ENCODE measurements around the gene C11orf52. TPM values are rescaled to one million over a fixed set of nuclear protein-coding genes. Genes with fewer than 3 reads are reported as not detected.

C11orf52 gene
- total and polyA plus RNA-seq, 11 donors, result 0.79 to 8.3 (median 2.1) TPM

DNA sequence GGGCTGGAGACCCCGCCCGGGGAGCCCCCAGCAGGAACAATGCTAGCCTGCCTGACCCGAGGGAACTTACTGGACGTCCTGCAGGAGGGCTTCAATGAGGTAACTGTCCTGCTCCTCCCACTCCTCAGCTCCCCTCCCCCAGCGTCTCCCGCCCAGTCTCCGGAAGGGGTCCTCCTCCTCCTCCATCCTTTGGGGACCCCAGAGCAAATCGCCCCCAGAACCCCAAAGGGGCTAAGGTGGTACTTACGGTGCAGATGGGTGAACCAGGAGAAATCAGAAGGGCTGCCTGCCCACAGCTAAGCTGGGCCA, 18.7 kb downstream of the C11orf52 start:
- WGBS, 4 donors, result 3 to 11% (median 7%) methylated on average over 8 to 9 of the region's 9 CpGs
- H3K9me3 ChIP-seq, result no peaks in the 10 kb centered on the region
- H3K36me3 ChIP-seq, result no peaks in the 10 kb centered on the region
- no peaks in the 10 kb centered on the region for H3K27me3 ChIP-seq
- peak overlapping the region; percentile 42 to 86 (median 73) for H3K27ac ChIP-seq
- H3K4me1 ChIP-seq, result peaks cover 0 to 61% (median 35%) of the 10 kb centered on the region in 12 donors
- no peak for TF ChIP-seq POLR2A (IDR thresholded peaks at IDR 0.05)
- TF ChIP-seq, protein P1, sequence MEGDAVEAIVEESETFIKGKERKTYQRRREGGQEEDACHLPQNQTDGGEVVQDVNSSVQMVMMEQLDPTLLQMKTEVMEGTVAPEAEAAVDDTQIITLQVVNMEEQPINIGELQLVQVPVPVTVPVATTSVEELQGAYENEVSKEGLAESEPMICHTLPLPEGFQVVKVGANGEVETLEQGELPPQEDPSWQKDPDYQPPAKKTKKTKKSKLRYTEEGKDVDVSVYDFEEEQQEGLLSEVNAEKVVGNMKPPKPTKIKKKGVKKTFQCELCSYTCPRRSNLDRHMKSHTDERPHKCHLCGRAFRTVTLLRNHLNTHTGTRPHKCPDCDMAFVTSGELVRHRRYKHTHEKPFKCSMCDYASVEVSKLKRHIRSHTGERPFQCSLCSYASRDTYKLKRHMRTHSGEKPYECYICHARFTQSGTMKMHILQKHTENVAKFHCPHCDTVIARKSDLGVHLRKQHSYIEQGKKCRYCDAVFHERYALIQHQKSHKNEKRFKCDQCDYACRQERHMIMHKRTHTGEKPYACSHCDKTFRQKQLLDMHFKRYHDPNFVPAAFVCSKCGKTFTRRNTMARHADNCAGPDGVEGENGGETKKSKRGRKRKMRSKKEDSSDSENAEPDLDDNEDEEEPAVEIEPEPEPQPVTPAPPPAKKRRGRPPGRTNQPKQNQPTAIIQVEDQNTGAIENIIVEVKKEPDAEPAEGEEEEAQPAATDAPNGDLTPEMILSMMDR (IDR thresholded peaks at IDR 0.05), result no peak
- H3K4me3 ChIP-seq, result peak overlapping the region; percentile 24 to 85 (median 72)
- intact Hi-C loops (cut with DNase I), result loop anchor here in 8 of 10 donors (5.0 to 10.0 kb wide), 4 partner anchors 40 to 347 kb away; partner anchors contain the start of genes NKAPD1 (in 1 of the 8), PIH1D2 (in 1 of the 8), SDHD (in 1 of the 8) and TIMM8B (in 1 of the 8)
- ATAC-seq (no peak), DNase-seq (no peak)

DNA sequence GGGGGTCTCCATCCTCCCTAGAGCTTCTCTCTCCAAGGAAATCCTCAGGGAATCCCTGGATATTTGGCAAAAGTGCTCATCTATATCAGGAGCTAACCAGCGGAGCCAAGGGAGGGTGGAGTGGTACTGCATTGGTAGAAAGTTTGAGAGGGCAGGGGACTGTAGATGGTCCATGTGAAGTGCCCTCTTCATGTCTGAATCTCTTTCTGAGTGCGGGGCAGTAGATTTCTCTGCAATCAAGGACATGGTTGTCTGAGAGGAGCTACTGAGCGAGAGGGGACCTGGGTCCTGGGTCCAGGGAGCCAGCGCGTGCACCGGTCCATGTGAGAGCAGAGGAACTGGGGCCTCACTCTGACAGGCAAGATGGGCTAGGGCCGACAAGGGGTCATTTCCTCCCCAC, 19.1 kb downstream of the C11orf52 start:
- H3K27me3 ChIP-seq, result no peaks in the 10 kb centered on the region
- peak overlapping the region in 11 of 12 donors; percentile 45 to 86 (median 75) for H3K27ac ChIP-seq
- 53 to 61% (median 56%) methylated on average over 7 of the region's 7 CpGs for WGBS, 4 donors
- peak overlapping the region in 11 of 12 donors; percentile 63 to 85 (median 73) for H3K4me3 ChIP-seq
- intact Hi-C loops (cut with DNase I), result loop anchor here in 9 of 10 donors (2.0 to 10.0 kb wide), 5 partner anchors 39 to 347 kb away; partner anchors contain the start of genes NKAPD1 (in 1 of the 9), PIH1D2 (in 1 of the 9), SDHD (in 1 of the 9) and TIMM8B (in 1 of the 9)
- H3K9me3 ChIP-seq, result no peaks in the 10 kb centered on the region
- H3K4me1 ChIP-seq, result peaks cover 0 to 65% (median 36%) of the 10 kb centered on the region in 12 donors
- DNase-seq (no peak), ATAC-seq (peak in 1 of 4 donors; percentile 6)
- TF ChIP-seq, protein P1 (IDR thresholded peaks at IDR 0.05), result no peak
- TF ChIP-seq POLR2A (IDR thresholded peaks at IDR 0.05), result no peak
- no peaks in the 10 kb centered on the region for H3K36me3 ChIP-seq

DNA sequence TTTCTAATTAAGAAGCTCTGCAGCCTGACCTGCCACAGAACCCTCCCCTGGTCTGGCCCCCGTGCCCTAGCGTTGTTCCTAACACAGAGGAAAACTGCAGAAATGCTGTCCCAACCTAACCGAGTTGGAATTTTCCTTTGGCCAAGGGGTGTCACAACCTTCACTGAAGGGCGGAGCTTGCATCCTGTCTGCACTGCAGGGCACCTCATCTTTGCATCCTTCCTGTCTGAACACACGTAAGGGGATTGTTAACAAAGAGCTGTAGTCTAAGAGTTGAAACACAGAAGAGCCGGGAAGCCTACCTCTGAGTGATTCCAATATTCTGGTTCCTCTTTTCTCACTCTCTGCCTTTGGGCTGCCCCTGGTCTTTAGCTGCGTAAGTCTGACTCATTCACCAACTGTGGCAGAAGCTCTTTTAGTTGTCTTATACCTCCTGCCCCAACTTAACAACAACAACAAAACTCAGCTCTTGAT, 20.0 kb downstream of the C11orf52 start:
- 10 to 26% (median 18%) methylated on average over 7 of the region's 7 CpGs for WGBS, 4 donors
- no peaks in the 10 kb centered on the region for H3K9me3 ChIP-seq
- H3K4me1 ChIP-seq, result peaks cover 0 to 65% (median 36%) of the 10 kb centered on the region in 12 donors
- peak overlapping the region in 6 of 12 donors; percentile 3 to 85 (median 67) for H3K4me3 ChIP-seq
- H3K27ac ChIP-seq, result peak overlapping the region in 10 of 12 donors; percentile 45 to 86 (median 71)
- ATAC-seq, result peak in 2 of 4 donors; percentile 3 to 8
- H3K27me3 ChIP-seq, result no peaks in the 10 kb centered on the region
- no peaks in the 10 kb centered on the region for H3K36me3 ChIP-seq
- no peak for DNase-seq
- intact Hi-C loops (cut with DNase I), result loop anchor here in 9 of 10 donors (2.0 to 10.0 kb wide), 5 partner anchors 39 to 346 kb away; partner anchors contain the start of genes NKAPD1 (in 1 of the 9), PIH1D2 (in 1 of the 9), SDHD (in 1 of the 9) and TIMM8B (in 1 of the 9)
- no peak for TF ChIP-seq POLR2A (IDR thresholded peaks at IDR 0.05)
- TF ChIP-seq, protein P1 (IDR thresholded peaks at IDR 0.05), result no peak

DNA sequence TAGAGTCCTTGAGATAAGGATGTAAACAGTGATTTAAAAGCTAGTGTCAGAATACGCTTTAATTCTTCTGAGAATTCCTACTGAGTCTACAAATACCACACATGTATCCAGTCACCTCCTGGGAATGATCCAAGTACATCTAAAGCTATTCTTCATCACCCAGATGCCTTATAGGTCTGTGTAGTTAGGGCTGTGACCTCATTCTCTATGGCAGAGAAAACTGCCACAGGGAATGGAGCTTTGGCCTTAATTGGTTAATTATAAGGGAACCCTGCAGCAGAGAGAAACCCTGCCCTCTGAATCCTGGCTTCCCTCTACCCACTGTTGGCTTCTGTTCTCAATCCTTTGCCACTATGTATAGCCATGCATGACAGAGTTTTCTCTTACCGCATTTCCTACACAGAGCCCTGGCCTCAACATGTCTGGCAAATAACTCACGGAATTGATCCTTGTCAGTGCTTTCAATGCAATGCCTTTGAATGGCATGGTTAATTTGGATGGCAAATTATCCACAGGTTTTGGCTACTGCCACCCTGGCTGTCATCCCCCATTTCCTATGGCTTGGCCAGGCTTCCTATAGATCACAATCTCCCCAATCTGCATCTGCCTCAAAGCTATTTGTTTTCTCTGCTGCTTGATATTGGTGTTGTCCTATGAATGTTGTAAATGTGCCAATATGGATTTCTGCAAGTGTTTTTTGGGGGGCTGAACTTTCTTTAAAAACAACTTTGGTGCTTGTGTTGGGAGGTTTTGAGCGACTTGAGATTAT, 21.3 kb downstream of the C11orf52 start:
- Histone ChIP-seq H3K27ac (peak overlapping the region in 7 of 12 donors; percentile 40 to 86 (median 64)), H3K4me1 (peaks cover 0 to 70% (median 34%) of the 10 kb centered on the region in 12 donors), H3K4me3 (no peak overlapping the region), H3K9me3 (no peaks in the 10 kb centered on the region), H3K36me3 (no peaks in the 10 kb centered on the region), H3K27me3 (no peaks in the 10 kb centered on the region)
- TF ChIP-seq, protein P1 (IDR thresholded peaks at IDR 0.05), result no peak
- no peak for TF ChIP-seq POLR2A (IDR thresholded peaks at IDR 0.05)
- DNase-seq, result no peak
- WGBS, 4 donors, result 69 to 81% (median 73%) methylated on average over 4 of the region's 4 CpGs
- intact Hi-C loops (cut with DNase I), result loop anchor here (2.0 to 10.0 kb wide), 5 partner anchors 37 to 345 kb away; partner anchors contain the start of genes NKAPD1 (in 1 of the 10), PIH1D2 (in 1 of the 10), SDHD (in 1 of the 10) and TIMM8B (in 1 of the 10)
- no peak for ATAC-seq
